Cardiac muscle cell (in vitro differentiated cells and primary cell): Measurements from ENCODE around the gene PHACTR3. TPM values are rescaled to one million over a fixed set of nuclear protein-coding genes. Genes with fewer than 3 reads are reported as not detected.

Experiments
- DNase-seq, 2 donors: peaks; one replicate each; pipeline versions ENCODE4 v3.0.0 to v3.0.0-alpha.2; 2010 to 2017; ENCODE audit warnings: low read depth in 1 of 2, low spot score in 1 of 2
- H3K27ac ChIP-seq: fragments of 200-600 bp; sonication (generic); 2 replicates; pipeline ENCODE4 v1.5.1; 2016
- H3K27me3 ChIP-seq: fragments of 200-600 bp; sonication (generic); 2 replicates; pipeline ENCODE4 v1.6.0; 2016; ENCODE audit warnings: control low read depth
- H3K36me3 ChIP-seq: fragments of 200-600 bp; sonication (generic); 2 replicates; pipeline ENCODE4 v1.5.1; 2016; ENCODE audit warnings: control low read depth
- H3K4me1 ChIP-seq: fragments of 200-600 bp; sonication (generic); 2 replicates; pipeline ENCODE4 v1.8.1; 2017; ENCODE audit warnings: low read depth, mild to moderate bottlenecking, mixed run types
- H3K4me3 ChIP-seq: fragments of 200-600 bp; sonication (generic); 2 replicates; pipeline ENCODE4 v1.5.1; 2016; ENCODE audit warnings: mild to moderate bottlenecking
- H3K9me3 ChIP-seq: fragments of 200-600 bp; sonication (generic); 2 replicates; pipeline ENCODE4 v1.5.1; 2017; ENCODE audit warnings: low read depth, mild to moderate bottlenecking, control low read depth
- polyA plus RNA-seq: library from polyadenylated mRNA; unstranded; fragments of >200 nt; fragmentation: Nextera tagmentation; extraction: Ambion mirVana; gene quantifications from 2 replicates; pipeline ENCODE4 v1.2.1, GENCODE V29; 2016
- total RNA-seq: library from RNA; depleted of rRNA; stranded (reverse); fragments of >200 nt; gene quantifications from 2 replicates; pipeline ENCODE4 v1.2.3, GENCODE V29; 2016
- TF ChIP-seq, protein P1 (sequence below): IDR thresholded peaks from 2 replicates; pipeline ENCODE4 v1.5.1; 2012; ENCODE audit warnings: low read depth, mild to moderate bottlenecking, low read length

Gene PHACTR3
- total and polyA plus RNA-seq, 2 experiments from 2014 or later, result 0.55 to 17.0 TPM

- H3K27ac ChIP-seq, result no peak overlapping the region
- no peak overlapping the region for H3K4me3 ChIP-seq
- no peaks in the 10 kb centered on the region for H3K4me1 ChIP-seq
- H3K9me3 ChIP-seq, result no peaks in the 10 kb centered on the region
- DNase-seq, result peak in 1 of 2 donors; percentile 0
- H3K27me3 ChIP-seq, result no peaks in the 10 kb centered on the region
- TF ChIP-seq, protein P1, sequence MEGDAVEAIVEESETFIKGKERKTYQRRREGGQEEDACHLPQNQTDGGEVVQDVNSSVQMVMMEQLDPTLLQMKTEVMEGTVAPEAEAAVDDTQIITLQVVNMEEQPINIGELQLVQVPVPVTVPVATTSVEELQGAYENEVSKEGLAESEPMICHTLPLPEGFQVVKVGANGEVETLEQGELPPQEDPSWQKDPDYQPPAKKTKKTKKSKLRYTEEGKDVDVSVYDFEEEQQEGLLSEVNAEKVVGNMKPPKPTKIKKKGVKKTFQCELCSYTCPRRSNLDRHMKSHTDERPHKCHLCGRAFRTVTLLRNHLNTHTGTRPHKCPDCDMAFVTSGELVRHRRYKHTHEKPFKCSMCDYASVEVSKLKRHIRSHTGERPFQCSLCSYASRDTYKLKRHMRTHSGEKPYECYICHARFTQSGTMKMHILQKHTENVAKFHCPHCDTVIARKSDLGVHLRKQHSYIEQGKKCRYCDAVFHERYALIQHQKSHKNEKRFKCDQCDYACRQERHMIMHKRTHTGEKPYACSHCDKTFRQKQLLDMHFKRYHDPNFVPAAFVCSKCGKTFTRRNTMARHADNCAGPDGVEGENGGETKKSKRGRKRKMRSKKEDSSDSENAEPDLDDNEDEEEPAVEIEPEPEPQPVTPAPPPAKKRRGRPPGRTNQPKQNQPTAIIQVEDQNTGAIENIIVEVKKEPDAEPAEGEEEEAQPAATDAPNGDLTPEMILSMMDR, result no peak
- H3K36me3 ChIP-seq, result no peaks in the 10 kb centered on the region
Observed at GRCh38 chr20:59752101-59752586, 147.8 kb downstream of the PHACTR3 start.

DNA sequence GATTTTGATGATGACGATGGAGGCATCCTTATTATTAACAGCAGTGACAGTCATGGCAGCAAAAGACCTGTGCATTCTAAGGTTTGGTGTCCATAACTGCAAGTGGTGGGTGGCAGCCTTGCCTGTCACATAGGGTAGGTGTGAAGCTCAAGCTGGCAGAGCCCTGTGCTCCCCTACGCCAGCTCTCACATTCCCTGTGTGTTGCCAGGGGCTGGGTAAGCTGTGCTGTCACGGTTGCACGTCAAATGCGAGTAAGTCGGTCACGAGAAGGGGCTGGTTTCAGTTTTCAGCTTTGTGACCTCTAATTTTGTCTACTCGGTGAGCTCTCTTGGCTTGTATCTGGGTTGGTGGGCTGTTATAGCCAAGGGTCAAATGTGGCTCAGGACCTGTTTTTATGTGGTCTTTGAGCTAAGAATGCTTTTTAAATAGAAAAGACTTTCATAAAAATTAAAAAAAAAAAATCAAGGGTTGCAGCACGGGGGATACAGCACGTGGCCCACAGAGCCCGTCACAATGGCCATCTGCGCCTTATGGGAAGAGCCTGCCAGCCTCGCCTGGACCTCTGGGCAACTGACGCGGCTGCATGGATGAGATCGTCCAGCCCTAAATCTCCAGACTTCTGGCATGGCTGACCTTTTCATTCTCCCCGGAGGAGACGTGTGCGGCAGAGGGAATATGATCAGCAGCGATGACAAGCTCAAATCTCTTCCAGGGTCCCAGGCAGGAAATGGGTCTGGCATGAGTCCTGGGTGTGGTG lies 148.5 kb downstream of the PHACTR3 start:
- DNase-seq, result no peak
- Histone ChIP-seq H3K4me1 (no peaks in the 10 kb centered on the region), H3K36me3 (no peaks in the 10 kb centered on the region), H3K27ac (no peak overlapping the region), H3K27me3 (no peaks in the 10 kb centered on the region), H3K9me3 (no peaks in the 10 kb centered on the region), H3K4me3 (no peak overlapping the region)
- TF ChIP-seq, protein P1, result no peak

DNA sequence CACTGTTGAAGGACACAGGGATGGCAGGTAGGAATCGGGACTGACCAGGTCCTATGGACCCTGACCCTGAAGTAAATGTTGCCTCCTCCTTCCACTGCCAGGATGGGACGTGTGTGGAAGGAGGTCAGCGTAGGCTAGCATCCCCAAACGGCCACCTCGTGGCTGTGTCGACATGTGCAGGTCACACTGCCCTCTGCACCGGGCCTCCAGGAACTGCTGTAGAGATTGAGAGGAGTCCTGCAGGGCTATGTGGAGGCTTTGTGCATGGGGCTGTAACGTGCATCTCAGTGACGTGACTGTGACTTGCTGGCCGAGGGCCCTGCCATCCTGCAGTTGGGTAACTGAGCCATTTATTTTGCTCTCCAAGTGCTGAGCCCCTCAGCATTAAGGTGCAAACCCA lies 149.5 kb downstream of the PHACTR3 start:
- no peaks in the 10 kb centered on the region for H3K4me1 ChIP-seq
- no peaks in the 10 kb centered on the region for H3K36me3 ChIP-seq
- no peaks in the 10 kb centered on the region for H3K27me3 ChIP-seq
- no peaks in the 10 kb centered on the region for H3K9me3 ChIP-seq
- no peak overlapping the region for H3K27ac ChIP-seq
- TF ChIP-seq, protein P1, result no peak
- DNase-seq, result no peak
- no peak overlapping the region for H3K4me3 ChIP-seq

DNA sequence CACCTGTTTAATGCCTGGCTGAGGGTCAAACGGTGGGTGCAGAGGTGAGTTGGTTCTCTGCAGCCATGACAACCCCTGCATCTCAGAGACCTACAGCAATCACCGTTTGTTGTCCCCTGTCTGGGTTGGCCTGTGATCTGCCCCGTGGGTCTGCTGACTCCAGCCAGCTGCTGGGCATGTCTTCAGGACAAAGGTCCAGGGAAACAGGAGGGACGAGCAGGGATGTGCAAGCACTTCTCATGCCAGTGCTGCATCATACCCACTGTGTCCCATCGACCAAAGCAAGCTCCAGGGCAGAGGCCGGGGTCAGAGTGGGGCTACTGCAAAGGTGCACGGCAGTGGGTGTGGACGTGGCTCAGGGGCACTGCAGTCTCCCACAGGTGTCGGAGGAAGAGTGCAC lies 150.2 kb downstream of the PHACTR3 start:
- no peak overlapping the region for H3K4me3 ChIP-seq
- H3K27me3 ChIP-seq, result no peaks in the 10 kb centered on the region
- no peak overlapping the region for H3K27ac ChIP-seq
- H3K9me3 ChIP-seq, result no peaks in the 10 kb centered on the region
- no peaks in the 10 kb centered on the region for H3K36me3 ChIP-seq
- no peak for DNase-seq
- TF ChIP-seq, protein P1, result no peak
- H3K4me1 ChIP-seq, result no peaks in the 10 kb centered on the region

GRCh38 chr20:59756241-59756640 lies 151.9 kb downstream of the PHACTR3 start:
- Histone ChIP-seq H3K36me3 (no peaks in the 10 kb centered on the region), H3K27me3 (no peaks in the 10 kb centered on the region), H3K9me3 (no peaks in the 10 kb centered on the region), H3K4me1 (no peaks in the 10 kb centered on the region), H3K27ac (no peak overlapping the region), H3K4me3 (no peak overlapping the region)
- DNase-seq, result no peak
- TF ChIP-seq, protein P1, result no peak
